GM21447 (cell line): ENCODE results near the gene NPC1.
A peak's percentile ranks its signal among the peaks of the same experiment; 100 is the strongest.
"Not testable (repeated sequence)": the region's sequence is repeated elsewhere in the genome, so short reads cannot be mapped to it uniquely, and the experiment has no call there.

Source experiments
- ATAC-seq: cut with Tn5 transposase; IDR thresholded peaks from one replicate; pipeline ENCODE4 v1.9.1; 2021; ENCODE audit not compliant: unreplicated experiment

Gene NPC1

DNA sequence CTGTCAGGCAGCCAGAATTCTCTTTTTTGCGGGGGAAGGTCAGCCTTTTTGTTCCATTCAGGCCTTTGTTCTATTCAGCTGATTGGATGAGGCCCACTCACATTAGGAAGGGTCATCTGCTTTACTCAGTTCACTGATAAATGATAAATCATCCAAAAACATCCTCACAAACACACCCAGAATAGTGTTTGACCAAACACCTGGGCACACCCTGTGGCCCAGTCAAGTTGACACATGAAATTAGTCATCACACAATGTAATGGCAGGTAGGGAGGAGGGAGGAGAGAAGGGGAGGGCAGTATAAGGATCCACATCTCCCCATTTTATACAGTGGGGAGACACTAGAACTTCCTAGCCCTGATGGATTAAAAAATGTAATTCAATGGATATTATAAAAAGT lies 91.3 kb downstream of the NPC1 start:
- ATAC-seq = no peak

DNA sequence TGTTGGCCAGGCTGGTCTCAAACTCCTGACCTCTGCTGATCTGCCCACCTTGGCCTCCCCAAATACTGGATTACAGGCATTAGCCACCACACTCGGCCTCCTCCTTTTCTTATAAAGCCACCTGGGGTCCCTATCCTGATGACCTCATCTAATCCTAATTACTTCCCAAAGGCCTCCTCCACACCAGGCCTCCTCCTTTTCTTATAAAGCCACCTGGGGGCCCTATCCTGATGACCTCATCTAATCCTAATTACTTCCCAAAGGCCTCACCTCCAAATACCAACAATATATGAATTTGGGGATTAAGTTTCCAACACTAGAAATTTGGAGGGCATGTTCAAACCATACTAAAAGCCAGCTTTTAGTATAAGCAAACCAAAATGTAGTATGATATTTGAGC lies 92.7 kb downstream of the NPC1 start:
- no peak for ATAC-seq

DNA sequence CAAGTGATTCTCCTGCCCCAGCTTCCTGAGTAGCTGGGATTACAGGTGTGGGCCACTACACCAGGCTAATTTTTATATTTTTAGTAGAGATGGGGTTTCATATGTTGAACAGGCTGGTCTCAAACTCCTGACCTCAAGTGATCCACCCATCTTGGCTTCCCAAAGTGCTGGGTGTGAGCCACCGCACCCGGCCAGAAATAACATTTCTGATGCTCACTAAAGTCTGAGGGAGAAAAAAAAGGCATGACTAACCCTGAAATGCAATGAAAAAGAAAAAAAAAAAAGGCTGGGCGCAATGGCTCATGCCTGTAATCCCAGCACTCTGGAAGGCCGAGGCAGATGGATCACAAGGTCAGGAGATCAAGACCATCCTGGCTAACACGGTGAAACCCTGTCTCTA lies 96.7 kb downstream of the NPC1 start:
- ATAC-seq = not testable (repeated sequence)

DNA sequence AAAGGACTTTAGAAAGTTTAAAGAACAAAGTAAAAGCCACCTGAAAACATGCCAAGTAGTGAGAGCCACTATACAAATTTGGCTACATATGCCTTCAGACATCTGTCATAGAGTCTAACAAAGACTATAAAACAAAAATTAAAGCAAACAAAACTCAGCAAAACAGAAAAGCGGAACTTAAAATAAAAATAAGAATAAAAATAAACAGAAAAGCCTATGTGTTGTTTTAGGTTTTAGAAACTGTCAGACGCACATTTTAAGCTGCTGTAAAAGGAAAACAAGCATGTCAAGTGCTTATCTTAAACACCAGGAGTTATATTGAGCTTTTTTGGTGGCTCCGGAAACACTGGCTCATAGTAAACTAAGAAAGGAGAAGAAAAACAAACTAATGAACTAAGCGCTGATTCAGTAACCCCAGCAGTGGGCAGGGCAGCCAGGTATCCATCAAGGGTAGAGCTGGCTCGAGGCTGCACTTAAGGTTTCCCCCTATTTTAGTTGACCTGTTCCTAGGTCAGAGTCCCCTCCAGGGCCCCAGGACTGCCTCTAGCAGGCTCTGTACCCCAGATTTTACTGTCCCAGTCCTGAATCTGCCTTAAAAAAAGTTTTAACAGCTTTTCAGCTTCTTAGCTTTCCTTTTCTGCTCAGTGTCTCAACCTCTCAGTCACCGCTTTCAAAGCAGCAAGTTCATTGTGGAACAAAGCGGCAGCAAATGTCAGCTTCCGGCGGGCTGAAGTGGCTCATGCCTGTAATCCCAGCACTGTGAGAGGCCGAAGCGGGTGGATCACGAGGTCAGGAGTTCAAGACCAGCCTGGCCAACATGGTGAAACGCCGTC lies 98.4 kb downstream of the NPC1 start:
- peak; percentile 88 for ATAC-seq

DNA sequence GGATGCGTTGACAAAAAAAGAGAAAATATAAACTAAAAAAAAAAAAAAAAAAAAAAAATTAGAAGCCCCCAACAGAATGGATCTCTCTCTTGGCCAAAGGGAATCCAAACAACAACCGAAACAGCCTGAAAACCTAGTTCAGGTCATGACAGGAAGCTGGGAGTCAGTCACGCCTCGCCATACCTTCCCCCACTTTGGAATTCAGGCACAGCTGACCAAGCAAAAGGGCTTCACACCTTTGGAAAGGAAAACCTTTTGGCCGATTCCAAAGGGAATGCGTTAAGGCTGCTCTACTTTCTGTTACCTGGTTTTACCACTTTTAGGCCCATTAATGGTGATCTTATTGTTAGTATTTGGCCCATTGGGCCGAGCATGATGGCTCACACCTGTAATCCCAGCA lies 100.9 kb downstream of the NPC1 start:
- ATAC-seq = no peak

DNA sequence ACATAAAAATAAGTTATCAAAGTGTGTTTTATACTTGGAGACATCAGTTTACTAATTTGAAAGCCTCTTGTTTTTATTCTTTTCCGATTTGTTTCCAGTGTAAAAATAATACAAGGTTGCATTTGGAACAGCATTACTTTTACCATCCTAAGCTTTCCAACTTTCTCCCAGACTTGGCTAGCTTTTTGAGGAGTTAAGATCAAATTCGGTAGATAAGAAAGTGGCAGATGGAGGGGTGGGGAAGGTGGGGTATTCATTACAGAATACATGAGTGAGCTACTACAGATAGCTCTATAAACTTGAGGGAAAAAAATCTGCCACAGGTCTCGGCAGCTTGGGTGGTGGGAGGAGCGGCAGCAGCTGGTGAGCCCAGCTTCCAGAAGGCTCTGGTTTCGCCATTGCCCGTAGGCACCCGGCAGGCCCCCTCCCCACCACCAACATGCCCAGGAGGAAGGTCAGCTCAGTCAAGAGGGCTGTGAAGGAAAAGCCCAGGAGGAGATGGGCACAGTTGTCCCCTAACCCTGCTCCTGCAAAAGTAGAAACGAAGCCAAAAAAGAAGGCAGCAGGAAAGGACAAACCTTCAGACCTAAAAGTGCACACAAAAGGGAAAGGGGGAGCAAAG lies 101.6 kb downstream of the NPC1 start:
- ATAC-seq = no peak
